Gastroesophageal sphincter (tissue), 4 donors: ENCODE data around the gene KIAA0930. TPM values are rescaled to one million over a fixed set of nuclear protein-coding genes. Genes with fewer than 3 reads are reported as not detected.

Experiments
- ATAC-seq: fragments of 150-250 bp; one replicate; pipeline ENCODE4 v1.9.1; 2016; ENCODE audit warnings: mild to moderate bottlenecking, moderate library complexity
- H3K27ac ChIP-seq, 4 donors: fragments of 200-600 bp; sonication (generic) in 3 of 4; 1 replicate in 3 of 4; 2 replicates in 1 of 4; pipeline ENCODE4 v1.5.1; 2016 to 2019
- H3K27me3 ChIP-seq: fragments of 200-600 bp; sonication (generic); one replicate; pipeline ENCODE4 v1.5.1; 2019
- H3K36me3 ChIP-seq, 2 donors: fragments of 200-600 bp; sonication (generic); one replicate each; pipeline ENCODE4 v1.5.1; 2019; ENCODE audit warnings: control low read depth in 1 of 2
- H3K4me1 ChIP-seq, 3 donors: fragments of 200-600 bp; sonication (generic); 1 replicate in 2 of 3; 2 replicates in 1 of 3; pipeline ENCODE4 v1.5.1; 2016 to 2019; ENCODE audit warnings: control low read depth in 2 of 3
- H3K4me3 ChIP-seq, 2 donors: fragments of 200-600 bp; sonication (generic); one replicate each; pipeline ENCODE4 v1.5.1; 2019; ENCODE audit warnings: mild to moderate bottlenecking in 1 of 2, moderate library complexity in 1 of 2
- H3K9me3 ChIP-seq, 3 donors: fragments of 200-600 bp; sonication (generic); one replicate each; pipeline ENCODE4 v1.5.1; 2017 to 2019; ENCODE audit warnings: control low read depth in 2 of 3
- CTCF ChIP-seq, 4 experiments: fragments of 200-600 bp in 2 of 4; fragments of 450-650 bp in 2 of 4; sonication (generic) in 1 of 4; IDR thresholded peaks; one replicate each; pipeline ENCODE4 v1.5.1; 2017 to 2019; ENCODE audit warnings: antibody characterized with exemption in 4 of 4, mild to moderate bottlenecking in 2 of 4, moderate library complexity in 2 of 4
- EP300 ChIP-seq: sonication (generic); formaldehyde crosslinking; IDR thresholded peaks from one replicate; pipeline ENCODE4 v1.6.1; 2017; ENCODE audit warnings: antibody characterized with exemption, mild to moderate bottlenecking
- POLR2A ChIP-seq, 2 donors: fragments of 450-650 bp; IDR thresholded peaks; one replicate each; pipeline ENCODE4 v1.6.1; 2017; ENCODE audit warnings: antibody characterized with exemption in 2 of 2, mild to moderate bottlenecking in 2 of 2, moderate library complexity in 1 of 2
- POLR2AphosphoS5 ChIP-seq: sonication (generic); formaldehyde crosslinking; IDR thresholded peaks from one replicate; pipeline ENCODE4 v1.6.1; 2017; ENCODE audit warnings: antibody characterized with exemption
- WGBS, 2 donors: methylation state at CpG; one replicate each; pipeline ENCODE4 v1.1.5; 2018; ENCODE audit warnings: low coverage in 1 of 2; 5-methylcytosine and 5-hydroxymethylcytosine counted together
- total RNA-seq, 4 donors: library from RNA; depleted of rRNA; stranded (reverse); fragments of >200 nt; gene quantifications; one replicate each; pipeline ENCODE4 v1.1.0, GENCODE V29; 2016

Gene KIAA0930
- total RNA-seq, 4 donors from 2014 or later: 26.1 to 54.2 (median 37.3) TPM

GRCh38 chr22:45231293-45231692 lies 9.4 kb downstream of the KIAA0930 start:
- H3K4me1 ChIP-seq: peaks cover 0 to 34% (median 7%) of the 10 kb centered on the region in 3 donors
- no peaks in the 10 kb centered on the region for H3K9me3 ChIP-seq
- no peaks in the 10 kb centered on the region for H3K27me3 ChIP-seq
- peaks cover 0 to 12% of the 10 kb centered on the region in 2 donors for H3K36me3 ChIP-seq
- no peak for ATAC-seq
- no peak overlapping the region for H3K27ac ChIP-seq
- WGBS, 2 donors: 90% methylated on average over 2 of the region's 2 CpGs; no CpG with 5 or more reads in 1 of the 2 donors
- H3K4me3 ChIP-seq: no peak overlapping the region
- TF ChIP-seq CTCF (IDR thresholded peaks at IDR 0.05) (no peak), POLR2AphosphoS5 (no peak), EP300 (no peak), POLR2A (IDR thresholded peaks at IDR 0.05) (no peak)

GRCh38 chr22:45230026-45230721 lies 10.5 kb downstream of the KIAA0930 start:
- WGBS, 2 donors: 86 to 93% methylated on average over 3 to 11 of the region's 16 CpGs
- TF ChIP-seq POLR2AphosphoS5: no peak
- no peak for TF ChIP-seq POLR2A (IDR thresholded peaks at IDR 0.05)
- no peak for TF ChIP-seq EP300
- TF ChIP-seq CTCF (IDR thresholded peaks at IDR 0.05): no peak
- Histone ChIP-seq H3K27ac (no peak overlapping the region), H3K9me3 (no peaks in the 10 kb centered on the region), H3K4me1 (peaks cover 0 to 34% (median 7%) of the 10 kb centered on the region in 3 donors), H3K4me3 (no peak overlapping the region), H3K27me3 (no peaks in the 10 kb centered on the region), H3K36me3 (peaks cover 0 to 7% of the 10 kb centered on the region in 2 donors)
- ATAC-seq: no peak

GRCh38 chr22:45229181-45229580 lies 11.5 kb downstream of the KIAA0930 start:
- H3K4me1 ChIP-seq: peaks cover 0 to 41% (median 7%) of the 10 kb centered on the region in 3 donors
- TF ChIP-seq POLR2A (IDR thresholded peaks at IDR 0.05) (no peak), EP300 (no peak), CTCF (IDR thresholded peaks at IDR 0.05) (no peak), POLR2AphosphoS5 (no peak)
- H3K9me3 ChIP-seq: no peaks in the 10 kb centered on the region
- no peak overlapping the region for H3K4me3 ChIP-seq
- no peak overlapping the region for H3K27ac ChIP-seq
- peaks cover 0 to 3% of the 10 kb centered on the region in 2 donors for H3K36me3 ChIP-seq
- WGBS, 2 donors: no CpG with 5 or more reads among the region's 13 CpGs
- ATAC-seq: no peak
- H3K27me3 ChIP-seq: no peaks in the 10 kb centered on the region

- no peaks in the 10 kb centered on the region for H3K27me3 ChIP-seq
- peaks cover 0 to 41% (median 7%) of the 10 kb centered on the region in 3 donors for H3K4me1 ChIP-seq
- no peak for TF ChIP-seq POLR2AphosphoS5
- TF ChIP-seq POLR2A (IDR thresholded peaks at IDR 0.05): no peak
- no peak for TF ChIP-seq EP300
- TF ChIP-seq CTCF (IDR thresholded peaks at IDR 0.05): no peak
- peak overlapping the region in 1 of 4 donors; percentile 70 for H3K27ac ChIP-seq
- no peaks in the 10 kb centered on the region for H3K9me3 ChIP-seq
- 93 to 95% methylated on average over 3 to 8 of the region's 8 CpGs for WGBS, 2 donors
- ATAC-seq: no peak
- no peak overlapping the region for H3K4me3 ChIP-seq
- H3K36me3 ChIP-seq: no peaks in the 10 kb centered on the region
Measured at GRCh38 chr22:45228401-45228754, 12.3 kb downstream of the KIAA0930 start.
